ENCODE results near the gene AUTS2.

GRCh38 chr7:70360557-70360956, 762.3 kb downstream of the AUTS2 start:
- TF ChIP-seq SUZ12 (IDR thresholded peaks at IDR 0.05; ENCODE audit: extremely low read depth, insufficient read depth, insufficient read length), result no peak
- TF ChIP-seq YY1 (IDR thresholded peaks at IDR 0.05; ENCODE audit: insufficient read depth, insufficient read length), result no peak
